ENCODE results near the gene CCDC136.

Gene CCDC136

DNA sequence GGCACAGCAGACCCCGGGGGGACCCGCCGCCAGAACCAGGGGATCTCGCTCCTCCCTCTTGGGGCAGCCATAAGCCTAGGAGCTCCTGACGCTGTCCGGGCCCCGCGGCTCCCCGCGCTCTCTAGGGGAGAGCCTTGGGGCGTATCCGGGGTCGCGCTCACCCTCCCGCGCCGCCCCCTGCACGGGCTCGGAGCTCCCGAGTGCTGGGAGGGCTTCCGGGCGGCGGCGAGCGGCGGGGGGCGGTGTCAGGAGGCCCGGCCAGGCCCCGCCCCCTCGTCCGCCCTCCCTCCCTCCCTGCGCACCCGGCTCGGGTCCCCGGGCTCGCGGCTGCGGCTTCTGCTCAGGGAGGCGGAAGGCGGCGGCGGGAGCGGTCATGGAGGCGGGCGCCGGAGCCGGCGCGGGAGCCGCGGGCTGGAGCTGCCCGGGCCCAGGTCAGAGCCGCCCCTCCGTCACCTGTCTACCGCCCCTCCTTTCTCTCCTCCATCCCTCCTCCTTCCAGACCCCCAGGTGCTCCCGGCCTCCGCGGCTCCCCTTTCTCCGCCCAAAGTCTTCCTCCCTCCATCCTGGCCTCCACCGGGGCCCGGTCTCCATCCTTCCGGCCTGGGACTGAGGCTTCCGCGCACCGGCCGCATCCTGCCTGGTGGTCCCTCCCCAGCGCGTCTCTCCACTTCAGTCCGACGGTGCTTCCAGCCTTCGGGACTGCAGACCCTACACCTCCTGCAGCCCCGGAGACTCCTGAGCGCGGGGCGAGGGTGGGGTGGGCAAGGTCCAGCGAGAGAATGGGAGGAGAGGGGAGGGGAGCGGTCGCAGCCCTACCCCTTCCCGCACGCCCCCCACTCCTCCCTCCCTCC lies at the start of gene CCDC136:
CCDC136 (plus strand) TSS at position 848 of the 851 bp plus-strand sequence. CDS start 444 bp downstream, outside the sequence.
- peak; percentile 83 for DNase-seq

DNA sequence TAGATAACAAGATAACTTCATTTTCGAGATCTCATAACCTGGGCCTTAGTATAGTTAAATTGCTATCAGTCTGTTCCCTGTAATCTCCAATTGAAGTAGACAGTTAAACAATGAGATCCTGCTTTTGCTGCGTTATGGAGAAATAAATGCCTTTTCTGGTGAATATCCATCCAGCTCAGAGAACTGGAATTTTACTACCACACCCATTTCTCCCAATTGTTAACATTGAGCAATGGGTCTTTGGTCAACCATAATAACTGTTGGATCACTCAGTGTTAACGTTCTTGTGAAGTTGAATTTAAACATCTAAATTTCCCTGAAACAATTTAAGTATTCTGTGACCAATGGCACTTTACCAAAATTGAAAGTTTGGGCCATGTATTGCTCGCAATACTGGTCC lies 49.6 kb upstream of the CCDC136 start:
- DNase-seq, result no peak

GRCh38 chr7:128743112-128743772 lies 48.5 kb upstream of the CCDC136 start:
- DNase-seq, result no peak

DNA sequence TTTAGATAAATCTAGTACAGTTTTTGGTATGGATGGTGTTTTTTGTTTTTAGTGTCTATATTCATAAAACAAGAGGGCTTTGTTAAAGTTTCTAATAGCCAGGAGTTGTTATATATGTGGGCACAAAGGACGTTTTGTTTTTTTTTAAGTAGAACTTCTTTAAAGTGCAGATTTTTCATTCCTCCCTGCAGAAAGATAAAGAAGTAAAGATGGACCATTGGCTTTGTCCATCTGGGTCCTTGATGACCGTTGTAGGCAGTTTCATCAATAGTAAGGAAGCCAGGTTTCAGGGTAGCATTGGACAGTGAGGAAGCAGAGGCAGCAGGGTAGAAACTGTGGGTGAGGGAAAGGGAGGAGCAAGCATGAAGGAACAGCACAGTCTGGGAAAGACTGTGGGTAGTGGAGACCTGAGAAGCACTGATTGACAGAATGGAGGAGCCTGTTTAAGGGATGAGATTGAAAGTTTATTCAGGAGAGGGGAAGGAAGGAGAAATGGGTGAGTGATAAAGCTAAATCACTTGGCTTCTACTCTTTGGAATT lies 47.3 kb upstream of the CCDC136 start:
- DNase-seq, result no peak

GRCh38 chr7:128745706-128746105 lies 46.1 kb upstream of the CCDC136 start:
- no peak for DNase-seq

DNA sequence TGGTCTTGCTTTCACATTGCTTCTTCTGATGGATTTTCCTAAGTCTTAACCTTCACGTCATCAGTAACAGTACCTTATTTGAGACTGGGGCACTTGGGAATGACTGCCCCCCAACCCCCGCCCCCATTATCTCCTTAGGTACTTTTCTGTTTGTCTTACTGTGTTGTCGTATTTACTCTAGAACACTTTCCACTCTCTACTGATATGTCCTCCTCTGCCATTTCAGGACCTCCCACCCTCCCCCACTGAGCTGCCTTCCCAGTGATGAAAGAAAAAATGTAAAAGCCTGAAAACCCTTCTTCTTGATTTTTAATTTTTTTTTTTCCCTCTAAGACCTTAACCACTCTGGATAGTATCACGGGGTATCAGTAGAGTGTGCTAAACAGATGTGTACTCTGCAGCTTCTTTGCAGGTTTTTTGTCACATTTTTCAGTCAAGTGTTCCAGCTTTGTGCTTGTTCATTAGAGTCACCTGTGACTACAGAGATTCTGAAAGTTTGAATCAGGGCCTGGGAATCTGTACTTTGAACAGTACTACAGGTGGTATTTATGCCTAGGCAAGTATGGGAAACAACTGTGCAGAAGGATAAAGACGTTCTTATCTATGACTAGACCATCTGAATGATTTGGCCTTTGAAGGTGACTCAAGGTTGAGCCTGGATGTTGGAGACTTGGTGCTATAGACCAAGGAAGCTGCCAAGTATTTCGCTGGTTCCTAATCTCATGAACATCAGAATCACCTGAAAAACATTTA lies 44.3 kb upstream of the CCDC136 start:
- no peak for DNase-seq

- DNase-seq, result no peak
Measured at GRCh38 chr7:128752251-128752650, 39.5 kb upstream of the CCDC136 start.

- DNase-seq, result no peak
Measured at GRCh38 chr7:128755075-128755818, 36.5 kb upstream of the CCDC136 start.

- DNase-seq, result no peak
Measured at GRCh38 chr7:128755819-128756476, 35.8 kb upstream of the CCDC136 start.

DNA sequence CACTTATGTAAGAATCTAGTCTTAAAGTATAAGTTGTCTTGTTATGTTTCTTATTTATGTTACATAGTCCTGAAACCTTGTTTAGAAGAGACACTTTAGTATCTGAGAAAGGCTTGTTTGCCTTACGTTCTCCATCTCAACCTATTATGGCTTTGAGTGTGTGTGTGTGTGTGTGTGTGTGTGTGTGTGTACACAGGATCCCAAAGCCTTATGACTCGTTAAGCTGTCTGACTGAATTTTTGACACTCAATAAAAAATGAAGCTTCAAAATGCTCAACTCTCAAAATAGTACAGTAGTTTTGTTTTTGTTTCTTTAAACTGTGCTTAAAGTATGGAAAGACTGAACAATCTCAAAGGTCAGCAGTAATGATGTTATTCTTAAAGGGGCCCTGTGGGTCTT lies 34.6 kb upstream of the CCDC136 start:
- DNase-seq, result no peak

DNA sequence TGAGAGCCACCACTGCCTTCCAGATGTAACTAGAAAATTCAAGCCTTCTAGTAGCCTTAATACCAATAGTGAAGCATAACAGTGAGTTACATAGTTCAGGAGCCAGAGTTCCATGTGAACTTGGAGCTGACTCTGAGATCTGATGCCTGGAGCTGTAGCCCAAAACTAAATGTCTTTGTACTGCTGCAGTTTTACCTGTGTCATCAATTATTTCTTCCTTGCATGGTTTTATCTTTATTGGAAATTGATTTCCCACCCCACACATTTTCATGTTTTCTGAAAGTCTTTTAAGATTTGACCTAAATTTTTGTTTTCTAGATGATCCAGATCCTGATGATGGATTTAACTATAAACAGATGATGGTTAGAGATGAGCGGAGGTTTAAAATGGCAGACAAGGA lies 33.2 kb upstream of the CCDC136 start:
- DNase-seq, result no peak

DNA sequence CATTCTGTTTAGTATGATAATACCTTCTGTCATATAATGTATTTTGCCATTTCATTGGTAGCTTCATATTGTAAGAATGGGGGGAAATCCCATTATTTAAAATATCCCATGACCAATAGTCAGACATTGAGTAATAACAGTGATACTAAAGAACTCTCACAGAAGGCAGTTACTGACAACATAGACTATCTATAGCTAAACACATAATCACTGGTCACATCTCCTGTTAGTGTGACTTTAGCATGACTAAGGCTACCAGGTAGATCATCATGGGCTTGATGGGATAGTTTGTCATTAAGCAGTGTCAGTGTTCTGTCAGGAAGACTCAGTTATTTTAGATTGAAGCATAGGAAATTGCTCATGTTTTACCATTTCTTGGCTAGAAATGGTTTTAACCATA lies 32.5 kb upstream of the CCDC136 start:
- no peak for DNase-seq

- DNase-seq, result no peak
Measured at GRCh38 chr7:128763541-128763940, 28.2 kb upstream of the CCDC136 start.

- DNase-seq, result no peak
Measured at GRCh38 chr7:128767475-128768110, 24.2 kb upstream of the CCDC136 start.

- DNase-seq, result no peak
Measured at GRCh38 chr7:128770233-128770632, 21.5 kb upstream of the CCDC136 start.

DNA sequence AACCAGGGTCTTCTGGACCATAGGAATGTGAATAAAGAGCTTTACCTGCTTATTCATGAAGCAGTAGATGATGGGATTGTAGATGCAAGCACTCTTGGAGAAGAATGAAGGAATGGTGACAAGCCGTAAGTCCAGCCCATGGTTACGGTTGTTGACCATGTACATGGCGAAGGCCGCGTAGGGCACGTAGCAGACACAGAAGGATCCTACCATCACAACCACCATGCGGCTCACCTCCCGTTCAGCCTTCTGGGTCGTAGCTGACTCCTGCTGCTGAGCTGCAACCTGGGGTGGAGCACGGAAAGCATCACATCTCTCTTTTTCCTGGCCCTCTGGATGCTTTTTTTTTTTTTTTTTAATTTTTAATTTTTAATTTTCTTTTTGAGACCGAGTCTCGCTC lies 18.2 kb upstream of the CCDC136 start:
- DNase-seq, result no peak

DNA sequence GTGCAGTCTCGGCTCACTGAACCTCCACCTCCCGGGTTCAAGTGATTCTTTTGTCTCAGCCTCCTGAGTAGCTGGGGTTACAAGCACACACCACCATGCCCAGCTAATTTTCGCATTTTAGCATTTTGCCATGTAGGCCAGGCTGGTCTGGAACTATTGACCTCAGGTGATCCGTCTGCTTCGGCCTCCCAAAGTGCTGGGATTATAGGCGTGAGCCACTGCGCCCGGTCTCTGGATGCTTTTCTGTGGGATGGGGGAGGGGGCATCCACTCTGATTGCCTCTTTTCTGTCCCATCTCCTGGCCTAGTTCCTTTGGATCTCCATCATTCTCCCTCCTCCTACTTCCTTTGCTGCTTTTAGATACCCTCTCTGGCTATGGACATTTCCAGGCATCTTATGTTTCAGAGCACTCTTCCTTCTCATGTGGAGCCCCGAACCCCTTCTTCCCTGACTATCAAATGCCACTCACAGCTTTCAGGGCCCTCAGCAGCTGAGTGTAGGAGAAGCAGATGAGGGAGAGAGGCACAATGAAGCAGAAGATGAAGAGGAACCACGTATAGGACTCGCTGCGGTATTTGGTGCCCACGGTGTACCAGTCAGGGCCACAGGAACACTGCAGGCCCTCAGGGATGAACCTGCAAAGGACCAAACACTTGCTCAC lies 17.6 kb upstream of the CCDC136 start:
- DNase-seq, result no peak

DNA sequence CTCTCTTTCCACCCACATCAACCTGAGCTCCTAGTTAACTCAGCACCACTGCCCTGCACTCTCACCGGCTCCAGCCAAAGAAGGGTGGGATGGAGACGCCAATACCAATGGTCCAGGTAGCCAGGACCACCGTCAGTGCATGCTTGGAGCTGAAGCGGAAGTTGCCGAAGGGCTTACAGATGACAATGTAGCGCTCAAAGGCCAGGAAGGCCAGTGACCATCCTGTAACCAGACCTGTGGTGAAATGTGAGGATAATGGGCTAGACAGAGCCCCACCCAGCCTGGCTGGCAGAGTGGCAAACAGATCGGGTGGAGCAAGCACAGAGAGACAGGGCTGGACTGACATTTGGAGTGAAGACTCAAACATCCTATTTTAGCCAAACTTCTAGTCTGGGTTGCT lies 16.8 kb upstream of the CCDC136 start:
- no peak for DNase-seq

DNA sequence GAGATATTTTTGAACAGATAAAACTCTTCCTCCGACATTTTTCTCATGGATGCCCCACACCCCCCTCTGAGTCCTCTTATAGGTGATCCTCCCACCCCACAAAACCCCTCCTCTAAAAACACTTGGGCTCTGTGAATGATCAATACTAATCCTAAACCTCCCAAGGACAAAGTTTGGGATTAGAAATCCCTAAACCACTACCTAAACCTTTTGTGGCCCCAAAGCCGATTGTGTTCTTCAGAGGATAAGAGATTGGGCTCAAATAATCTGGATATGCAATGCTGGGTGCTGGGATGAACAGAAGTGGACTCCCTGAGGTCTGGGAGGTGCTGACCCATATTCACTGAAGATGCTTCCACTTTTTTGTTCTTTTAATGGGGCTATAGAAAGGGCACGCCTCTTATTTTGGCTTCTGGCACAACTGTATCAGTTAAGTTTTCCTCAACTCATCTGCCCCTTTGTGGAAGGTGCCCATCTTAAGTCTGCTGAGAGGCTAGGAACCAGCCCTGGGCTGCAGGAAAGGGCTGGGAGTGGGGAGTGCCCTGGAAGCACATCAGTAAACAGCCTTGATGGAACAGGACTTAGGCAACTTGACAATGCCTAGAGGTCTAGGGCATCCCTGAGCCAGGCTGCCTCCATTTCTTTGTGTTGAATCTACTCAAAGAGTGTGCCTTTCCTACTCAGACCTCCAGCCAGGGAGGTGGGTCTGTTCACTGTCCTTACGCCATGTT lies 15.9 kb upstream of the CCDC136 start, which contains the start of gene OPN1SW:
OPN1SW (minus strand) TSS at position 51 of the 731 bp plus-strand sequence; CDS start at position 38, 13 bp downstream.
- no peak for DNase-seq
